HUES48 (cell line): Measurements from ENCODE around the gene FNIP2.
"Not testable (repeated sequence)": the region's sequence is repeated elsewhere in the genome, so short reads cannot be mapped to it uniquely, and the experiment has no call there.

Source experiments
- H3K27ac ChIP-seq: one replicate; pipeline ENCODE4 v1.7.0; 2013; ENCODE audit warnings: low read depth, low read length, inconsistent platforms
- H3K27me3 ChIP-seq: 2 replicates; pipeline ENCODE4 v1.6.1; 2013; ENCODE audit warnings: mild to moderate bottlenecking, low read length; ENCODE audit not compliant: control insufficient read depth, insufficient read depth
- H3K36me3 ChIP-seq: 2 replicates; pipeline ENCODE4 v1.6.1; 2013; ENCODE audit warnings: low read length; ENCODE audit not compliant: control insufficient read depth, insufficient read depth
- H3K4me1 ChIP-seq: 2 replicates; pipeline ENCODE4 v1.6.1; 2013; ENCODE audit warnings: mild to moderate bottlenecking, low read length; ENCODE audit not compliant: control insufficient read depth, insufficient read depth
- H3K4me3 ChIP-seq: 2 replicates; pipeline ENCODE4 v1.5.1; 2013; ENCODE audit warnings: mild to moderate bottlenecking, low read depth, low read length
- H3K9ac ChIP-seq: 2 replicates; pipeline ENCODE4 v1.6.1; 2013; ENCODE audit warnings: mild to moderate bottlenecking, low read depth, low read length, moderate library complexity
- H3K9me3 ChIP-seq: 2 replicates; pipeline ENCODE4 v1.6.1; 2013; ENCODE audit warnings: low read length; ENCODE audit not compliant: control insufficient read depth, insufficient read depth

The FNIP2 gene

DNA sequence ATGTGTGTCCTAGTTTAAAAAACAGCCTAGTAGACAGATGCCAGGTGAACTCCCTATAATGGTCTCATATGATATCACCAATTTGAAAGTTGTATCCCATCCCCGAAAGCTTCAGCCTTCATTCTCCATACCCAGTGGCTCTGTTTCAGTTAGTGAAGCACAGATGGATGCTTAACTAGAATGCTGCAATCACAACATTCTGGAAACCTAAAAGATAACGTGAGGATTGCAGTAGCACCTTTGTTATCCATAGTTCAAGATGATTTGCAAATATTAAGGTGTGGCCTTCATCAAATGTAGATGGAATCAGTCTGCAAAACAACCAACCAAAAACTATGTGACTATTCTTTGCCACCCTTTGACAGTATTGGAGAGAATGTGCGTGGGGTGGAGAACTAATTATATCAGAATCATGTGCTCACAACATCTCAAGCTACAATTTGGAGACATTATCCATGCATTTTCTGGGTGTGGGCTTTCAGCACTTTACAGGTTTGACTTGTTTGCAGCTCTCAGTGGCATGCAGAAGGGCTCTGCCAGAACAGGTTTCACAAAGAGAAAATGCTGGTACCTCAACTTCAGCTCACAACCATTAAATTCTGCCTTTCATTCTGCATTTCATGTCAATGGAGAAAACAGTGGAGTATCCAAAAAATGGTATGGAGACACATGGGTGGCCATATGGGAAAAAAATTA, 27.4 kb upstream of the FNIP2 start:
- no peaks in the 10 kb centered on the region for H3K36me3 ChIP-seq

DNA sequence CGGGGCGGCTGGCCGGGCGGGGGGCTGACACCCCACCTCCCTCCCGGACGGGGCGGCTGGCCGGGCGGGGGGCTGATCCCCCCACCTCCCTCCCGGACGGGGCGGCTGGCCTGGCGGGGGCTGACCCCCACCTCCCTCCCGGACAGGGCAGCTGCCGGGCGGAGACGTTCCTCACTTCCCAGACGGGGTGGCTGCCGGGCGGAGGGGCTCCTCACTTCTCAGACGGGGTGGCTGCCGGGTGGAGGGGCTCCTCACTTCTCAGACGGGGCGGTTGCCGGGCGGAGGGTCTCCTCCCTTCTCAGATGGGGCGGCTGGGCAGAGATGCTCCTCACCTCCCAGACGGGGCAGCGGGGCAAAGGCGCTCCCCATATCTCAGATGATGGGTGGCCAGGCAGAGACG, 22.3 kb upstream of the FNIP2 start:
- not testable (repeated sequence) for H3K36me3 ChIP-seq, H3K9ac ChIP-seq, H3K27me3 ChIP-seq, H3K27ac ChIP-seq, H3K4me3 ChIP-seq, H3K4me1 ChIP-seq, H3K9me3 ChIP-seq

More for the DNA sequence above, 27.4 kb upstream of the FNIP2 start:
- H3K4me3 ChIP-seq = no peak overlapping the region
- H3K27me3 ChIP-seq = no peaks in the 10 kb centered on the region
- no peak overlapping the region for H3K27ac ChIP-seq
- no peak overlapping the region for H3K9ac ChIP-seq
- no peaks in the 10 kb centered on the region for H3K4me1 ChIP-seq
- H3K9me3 ChIP-seq = no peaks in the 10 kb centered on the region

DNA sequence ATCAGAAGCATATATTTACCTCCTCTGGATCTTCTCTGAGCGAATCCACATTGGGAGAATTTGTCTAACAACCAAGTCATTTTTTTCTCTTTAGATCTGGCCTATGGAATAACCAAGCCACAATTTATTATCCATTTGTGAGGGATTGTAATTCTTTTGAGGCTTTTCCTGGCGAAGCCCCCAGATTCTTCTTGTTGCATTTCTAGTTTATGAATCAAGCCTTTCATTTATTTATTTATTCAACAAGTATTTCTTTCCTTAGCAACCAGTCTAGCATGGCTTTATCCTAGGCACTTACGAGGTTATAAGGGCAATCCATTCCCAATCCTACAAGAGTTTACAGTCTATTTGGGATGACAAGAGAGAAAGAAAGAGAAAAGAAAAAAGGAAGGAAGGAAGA, 18.4 kb upstream of the FNIP2 start:
- Histone ChIP-seq H3K4me1 (no peaks in the 10 kb centered on the region), H3K36me3 (no peaks in the 10 kb centered on the region), H3K9ac (no peak overlapping the region), H3K4me3 (no peak overlapping the region), H3K27me3 (no peaks in the 10 kb centered on the region), H3K27ac (no peak overlapping the region), H3K9me3 (peaks cover 4% of the 10 kb centered on the region; the same call in 1 of the 2 replicates)

DNA sequence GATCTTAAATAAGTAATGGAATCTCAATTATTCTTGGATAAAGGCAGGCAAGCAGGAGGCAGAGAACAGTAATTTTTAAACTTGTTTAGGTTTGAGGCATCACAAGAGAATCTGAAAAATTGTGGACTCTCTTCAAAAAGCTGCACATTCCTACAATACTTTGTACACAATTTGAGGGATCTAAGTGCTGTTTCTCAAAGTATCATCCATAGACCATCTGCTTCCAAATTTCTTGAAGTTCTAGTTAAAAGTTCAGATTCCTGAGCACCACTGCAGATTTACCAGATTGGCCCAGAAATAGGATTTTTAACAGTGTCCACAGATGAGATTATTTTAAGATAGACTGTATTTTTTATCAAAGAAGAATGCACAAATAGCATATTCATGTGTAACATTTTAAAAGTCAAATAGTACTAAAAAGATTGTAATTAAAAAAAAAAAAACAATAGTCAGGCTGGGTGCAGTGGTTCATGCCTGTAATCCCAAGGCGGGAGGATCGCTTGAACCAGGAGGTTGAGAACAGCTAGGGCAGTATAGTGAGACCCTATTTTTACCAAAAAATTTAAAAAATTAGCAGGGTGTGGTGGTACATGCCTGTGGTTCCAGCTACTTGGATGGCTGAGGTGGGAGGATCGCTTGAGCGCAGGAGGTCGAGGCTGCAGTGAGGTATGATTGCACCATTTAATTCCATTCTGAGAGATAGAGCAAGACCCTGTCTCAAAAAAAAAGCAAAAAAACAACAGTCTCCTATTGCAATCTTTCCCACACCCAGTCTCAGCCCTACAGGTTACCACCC, 14.2 kb upstream of the FNIP2 start:
- no peak overlapping the region for H3K27ac ChIP-seq
- no peaks in the 10 kb centered on the region for H3K4me1 ChIP-seq
- no peak overlapping the region for H3K4me3 ChIP-seq
- no peaks in the 10 kb centered on the region; the same call in 1 of the 2 replicates for H3K9me3 ChIP-seq
- H3K36me3 ChIP-seq = no peaks in the 10 kb centered on the region
- no peak overlapping the region for H3K9ac ChIP-seq
- no peaks in the 10 kb centered on the region for H3K27me3 ChIP-seq

DNA sequence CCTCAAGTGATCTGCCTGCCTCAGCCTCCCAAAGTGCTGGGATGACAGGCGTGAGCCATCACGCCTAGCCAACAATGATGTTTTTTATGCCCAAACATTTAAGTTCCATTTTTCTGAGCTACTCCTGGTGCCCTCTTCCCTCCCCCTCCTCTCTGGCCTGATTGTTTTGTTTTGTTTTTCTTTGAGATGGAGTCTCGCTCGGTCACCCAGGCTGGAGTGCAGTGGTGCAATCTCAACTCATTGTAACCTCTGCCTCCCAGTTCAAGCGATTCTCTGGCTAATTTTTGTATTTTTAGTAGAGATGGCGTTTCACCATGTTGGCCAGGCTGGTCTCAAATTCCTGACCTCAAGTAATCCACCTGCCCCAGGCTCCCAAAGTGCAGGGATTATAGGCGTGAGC, 13.0 kb upstream of the FNIP2 start:
- not testable (repeated sequence) for H3K9me3 ChIP-seq, H3K9ac ChIP-seq, H3K27ac ChIP-seq, H3K4me1 ChIP-seq, H3K36me3 ChIP-seq, H3K27me3 ChIP-seq, H3K4me3 ChIP-seq

DNA sequence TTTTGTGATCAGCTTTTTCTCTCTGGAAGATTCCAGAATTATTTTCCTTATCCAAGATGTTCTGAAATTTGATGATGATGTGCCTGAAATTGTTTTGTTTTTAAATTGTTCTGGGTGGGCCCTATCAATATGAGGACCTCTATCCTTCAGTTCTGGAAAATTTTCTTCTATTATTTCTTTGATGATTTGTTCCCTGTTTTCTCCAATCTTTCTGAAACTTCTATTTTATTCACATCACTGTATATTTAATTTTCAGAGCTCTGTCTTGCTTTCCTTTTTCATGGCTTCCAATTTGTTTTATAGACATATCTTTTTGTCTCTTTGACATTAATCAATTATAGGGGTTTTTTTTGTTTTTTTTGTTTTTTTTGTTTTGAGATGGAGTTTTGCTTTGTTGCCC, 12.2 kb upstream of the FNIP2 start:
- H3K27me3 ChIP-seq = no peaks in the 10 kb centered on the region
- H3K4me3 ChIP-seq = no peak overlapping the region
- no peaks in the 10 kb centered on the region for H3K36me3 ChIP-seq
- H3K9ac ChIP-seq = no peak overlapping the region
- H3K9me3 ChIP-seq = no peaks in the 10 kb centered on the region; the same call in 1 of the 2 replicates
- no peak overlapping the region for H3K27ac ChIP-seq
- H3K4me1 ChIP-seq = no peaks in the 10 kb centered on the region

DNA sequence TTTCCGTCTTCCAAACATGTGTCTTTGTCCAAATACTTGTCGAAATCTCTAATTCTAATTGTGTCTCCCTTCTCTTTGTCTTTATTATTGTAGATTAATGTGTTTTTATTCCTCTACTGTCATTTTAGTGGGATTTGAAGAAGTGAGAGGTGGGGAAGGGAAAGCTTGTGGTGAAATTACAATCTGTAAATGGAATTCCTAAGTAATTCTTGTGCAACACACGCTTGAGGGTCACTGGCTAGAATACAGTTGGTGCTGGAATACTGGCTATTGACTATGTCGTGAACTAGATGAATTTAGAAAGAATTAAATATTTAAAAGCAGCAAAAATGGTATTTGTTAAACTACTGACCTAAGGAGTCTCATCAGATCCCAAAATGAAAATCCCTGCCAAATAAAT, 10.7 kb upstream of the FNIP2 start:
- no peaks in the 10 kb centered on the region for H3K27me3 ChIP-seq
- no peaks in the 10 kb centered on the region for H3K4me1 ChIP-seq
- no peak overlapping the region for H3K4me3 ChIP-seq
- no peaks in the 10 kb centered on the region; the same call in 1 of the 2 replicates for H3K9me3 ChIP-seq
- no peak overlapping the region for H3K27ac ChIP-seq
- no peaks in the 10 kb centered on the region for H3K36me3 ChIP-seq
- H3K9ac ChIP-seq = no peak overlapping the region

DNA sequence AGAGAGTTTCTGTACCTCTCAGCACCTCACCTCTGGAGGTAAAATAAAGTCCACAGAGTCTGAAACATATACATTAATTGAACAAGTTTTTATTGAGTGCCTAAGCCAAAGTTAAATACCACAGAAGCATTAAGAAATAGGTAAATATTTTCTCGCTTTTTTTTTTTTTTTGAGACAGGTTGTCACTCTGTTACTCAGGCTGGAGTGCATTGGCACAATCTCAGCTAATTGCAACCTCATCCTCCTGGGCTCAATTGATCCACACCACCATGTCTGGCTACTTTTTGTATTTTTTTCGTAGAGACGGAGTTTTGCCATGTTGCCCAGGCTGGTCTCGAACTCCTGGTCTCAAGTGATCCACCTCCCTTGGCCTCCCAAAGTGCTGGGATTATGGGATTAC, 10.1 kb upstream of the FNIP2 start:
- Histone ChIP-seq H3K27ac (no peak overlapping the region), H3K27me3 (no peaks in the 10 kb centered on the region), H3K4me3 (no peak overlapping the region), H3K4me1 (no peaks in the 10 kb centered on the region), H3K9me3 (no peaks in the 10 kb centered on the region; the same call in 1 of the 2 replicates), H3K9ac (no peak overlapping the region), H3K36me3 (no peaks in the 10 kb centered on the region)

DNA sequence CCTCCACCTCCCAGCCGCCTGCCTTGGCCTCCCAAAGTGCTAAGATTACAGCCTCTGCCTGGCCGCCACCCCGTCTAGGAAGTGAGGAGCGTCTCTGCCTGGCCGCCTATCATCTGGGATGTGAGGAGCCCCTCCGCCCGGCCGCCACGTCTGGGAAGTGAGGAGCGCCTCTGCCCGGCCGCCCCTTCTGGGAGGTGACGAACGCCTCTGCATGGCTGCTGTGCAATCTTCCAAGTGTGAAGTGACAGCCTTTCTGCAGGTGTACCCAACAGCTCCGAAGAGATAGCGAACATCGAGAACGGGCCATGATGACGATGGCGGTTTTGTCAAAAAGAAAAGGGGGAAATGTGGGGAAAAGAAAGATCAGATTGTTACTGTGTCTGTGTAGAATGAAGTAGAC, 9.3 kb upstream of the FNIP2 start:
- not testable (repeated sequence) for H3K4me3 ChIP-seq, H3K27ac ChIP-seq, H3K9ac ChIP-seq, H3K9me3 ChIP-seq, H3K27me3 ChIP-seq, H3K4me1 ChIP-seq, H3K36me3 ChIP-seq

DNA sequence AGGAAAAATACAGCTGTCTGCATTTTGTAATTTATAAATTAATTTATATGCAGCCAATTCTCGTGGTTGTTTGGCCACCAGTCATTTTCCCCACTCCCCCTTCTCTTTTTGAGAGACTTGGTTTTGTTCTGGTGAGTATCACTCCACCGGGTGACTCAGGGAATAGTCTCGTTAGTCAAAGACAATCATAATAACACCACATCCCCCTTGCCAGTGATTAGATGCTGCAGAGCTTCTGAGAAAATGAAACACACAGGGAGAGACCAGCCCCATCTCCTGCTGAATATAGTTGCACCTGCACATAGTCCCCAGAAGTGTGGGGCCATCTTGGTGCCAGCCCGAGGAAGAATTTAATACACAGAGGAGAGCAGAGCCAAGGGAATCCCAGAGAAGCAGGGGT, 8.0 kb upstream of the FNIP2 start:
- Histone ChIP-seq H3K36me3 (no peaks in the 10 kb centered on the region), H3K4me1 (no peaks in the 10 kb centered on the region), H3K4me3 (no peak overlapping the region), H3K27me3 (no peaks in the 10 kb centered on the region), H3K9me3 (no peaks in the 10 kb centered on the region; the same call in 1 of the 2 replicates), H3K27ac (no peak overlapping the region), H3K9ac (no peak overlapping the region)

DNA sequence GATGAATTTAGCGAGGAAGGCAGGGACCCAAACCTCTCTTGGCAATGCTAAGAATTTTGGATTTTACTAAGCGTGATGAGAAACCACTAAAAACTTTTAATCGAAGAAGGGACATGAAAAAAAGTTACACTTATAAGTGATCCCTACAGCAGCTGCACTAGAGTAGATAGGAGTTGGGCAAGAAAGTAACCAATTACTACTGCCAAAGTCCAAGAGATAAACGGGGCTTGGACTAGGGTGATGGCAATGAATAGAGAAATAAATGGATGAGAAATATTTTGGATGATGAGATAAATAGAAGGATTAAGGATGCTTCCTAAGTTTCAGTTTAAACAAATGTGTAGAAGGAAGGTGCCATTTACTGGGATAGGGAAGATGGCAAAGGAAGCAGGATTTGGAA, 6.3 kb upstream of the FNIP2 start:
- no peak overlapping the region for H3K4me3 ChIP-seq
- H3K9me3 ChIP-seq = no peaks in the 10 kb centered on the region; the same call in 1 of the 2 replicates
- no peak overlapping the region for H3K27ac ChIP-seq
- no peaks in the 10 kb centered on the region for H3K4me1 ChIP-seq
- no peaks in the 10 kb centered on the region for H3K27me3 ChIP-seq
- no peak overlapping the region for H3K9ac ChIP-seq
- no peaks in the 10 kb centered on the region for H3K36me3 ChIP-seq
